Measurements from ENCODE around the gene HSD17B3.

HSD17B3 gene

DNA sequence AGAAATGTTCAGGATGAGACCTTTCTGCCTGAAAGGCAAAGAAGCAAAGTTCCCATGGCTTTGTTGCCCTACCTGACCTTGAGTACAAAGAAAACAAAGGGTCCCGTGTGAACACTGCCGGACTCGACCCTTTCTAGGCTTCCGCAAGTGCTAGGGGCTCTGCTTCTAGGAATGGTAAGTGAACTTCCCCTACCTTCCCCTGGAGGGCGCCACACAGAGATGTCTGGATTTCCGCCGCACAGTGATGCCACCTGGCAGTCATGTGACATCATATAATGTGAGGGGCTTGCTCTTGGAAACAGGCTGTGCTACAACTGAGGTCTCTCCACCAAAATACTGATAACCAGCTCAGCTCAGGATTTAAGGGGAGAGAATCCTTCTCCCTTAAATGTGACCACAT, 56.6 kb downstream of the HSD17B3 start:
- no peaks in the 10 kb centered on the region for H4K20me1 ChIP-seq (ENCODE audit: insufficient read depth, low read length, poor library complexity, severe bottlenecking)
- no peak overlapping the region for H3K4me3 ChIP-seq (ENCODE audit: low read length, poor library complexity, severe bottlenecking)
- H3K9me3 ChIP-seq (ENCODE audit: insufficient read depth, low read depth, low read length), result no peaks in the 10 kb centered on the region; the same call in 1 of the 2 replicates
- H3K9me2 ChIP-seq (replicated peaks; ENCODE audit: low read depth, low read length), result no peaks in the 10 kb centered on the region
- H3F3A ChIP-seq (ENCODE audit: low read depth), result no peaks in the 10 kb centered on the region
- no peaks in the 10 kb centered on the region for H3K36me3 ChIP-seq (ENCODE audit: insufficient read depth, low read length)
- H3K4me2 ChIP-seq (ENCODE audit: low read depth, low read length, poor library complexity, severe bottlenecking), result no peak overlapping the region
- no peak overlapping the region for H2AFZ ChIP-seq (ENCODE audit: low read length)
- H3K27me3 ChIP-seq (ENCODE audit: insufficient read depth, low read length, poor library complexity, severe bottlenecking), result peaks cover 85% of the 10 kb centered on the region
- no peaks in the 10 kb centered on the region for H3K79me2 ChIP-seq (ENCODE audit: insufficient read depth, low read length)
- no peak overlapping the region for H3K9ac ChIP-seq (ENCODE audit: low read depth, low read length, poor library complexity, severe bottlenecking)
- H3K4me1 ChIP-seq (ENCODE audit: insufficient read depth, low read length, poor library complexity, severe bottlenecking), result peaks cover 5% of the 10 kb centered on the region
- TF ChIP-seq CTCF (conservative IDR thresholded peaks at IDR 0.05; ENCODE audit: low read length) (peak; percentile 48), EZH2phosphoT487 (IDR thresholded peaks at IDR 0.05; ENCODE audit: borderline replicate concordance) (no peak)

DNA sequence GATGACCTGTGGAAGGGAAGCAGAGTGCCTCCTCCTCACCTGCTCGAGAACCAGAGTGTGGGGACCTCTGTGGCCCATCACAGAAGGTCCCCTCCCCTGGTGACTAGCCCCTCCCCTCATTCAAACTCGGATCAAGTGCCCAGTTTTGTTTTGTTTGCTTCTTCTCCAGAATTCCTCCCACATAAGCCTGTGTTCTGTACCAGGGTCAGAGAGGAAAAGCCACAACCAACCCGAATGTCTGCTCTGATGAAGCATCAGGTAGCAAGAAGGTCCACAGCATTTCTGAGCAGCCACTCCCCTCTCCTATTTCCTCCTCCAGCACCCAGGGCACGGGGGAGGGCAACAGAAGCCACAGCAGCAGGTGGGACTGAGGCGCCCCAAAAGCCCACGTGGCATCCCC, 58.2 kb downstream of the HSD17B3 start:
- no peak overlapping the region for H3K9ac ChIP-seq (ENCODE audit: low read depth, low read length, poor library complexity, severe bottlenecking)
- H3K4me3 ChIP-seq (ENCODE audit: low read length, poor library complexity, severe bottlenecking), result no peak overlapping the region
- no peaks in the 10 kb centered on the region for H3K36me3 ChIP-seq (ENCODE audit: insufficient read depth, low read length)
- peaks cover 85% of the 10 kb centered on the region for H3K27me3 ChIP-seq (ENCODE audit: insufficient read depth, low read length, poor library complexity, severe bottlenecking)
- no peaks in the 10 kb centered on the region; the same call in 1 of the 2 replicates for H3K9me3 ChIP-seq (ENCODE audit: insufficient read depth, low read depth, low read length)
- TF ChIP-seq CTCF (conservative IDR thresholded peaks at IDR 0.05; ENCODE audit: low read length) (no peak), EZH2phosphoT487 (IDR thresholded peaks at IDR 0.05; ENCODE audit: borderline replicate concordance) (no peak)
- H3K4me2 ChIP-seq (ENCODE audit: low read depth, low read length, poor library complexity, severe bottlenecking), result no peak overlapping the region
- peaks cover 5% of the 10 kb centered on the region for H3K4me1 ChIP-seq (ENCODE audit: insufficient read depth, low read length, poor library complexity, severe bottlenecking)
- no peak overlapping the region for H2AFZ ChIP-seq (ENCODE audit: low read length)
- H3F3A ChIP-seq (ENCODE audit: low read depth), result no peaks in the 10 kb centered on the region
- H3K9me2 ChIP-seq (replicated peaks; ENCODE audit: low read depth, low read length), result no peaks in the 10 kb centered on the region
- no peaks in the 10 kb centered on the region for H4K20me1 ChIP-seq (ENCODE audit: insufficient read depth, low read length, poor library complexity, severe bottlenecking)
- H3K79me2 ChIP-seq (ENCODE audit: insufficient read depth, low read length), result no peaks in the 10 kb centered on the region

DNA sequence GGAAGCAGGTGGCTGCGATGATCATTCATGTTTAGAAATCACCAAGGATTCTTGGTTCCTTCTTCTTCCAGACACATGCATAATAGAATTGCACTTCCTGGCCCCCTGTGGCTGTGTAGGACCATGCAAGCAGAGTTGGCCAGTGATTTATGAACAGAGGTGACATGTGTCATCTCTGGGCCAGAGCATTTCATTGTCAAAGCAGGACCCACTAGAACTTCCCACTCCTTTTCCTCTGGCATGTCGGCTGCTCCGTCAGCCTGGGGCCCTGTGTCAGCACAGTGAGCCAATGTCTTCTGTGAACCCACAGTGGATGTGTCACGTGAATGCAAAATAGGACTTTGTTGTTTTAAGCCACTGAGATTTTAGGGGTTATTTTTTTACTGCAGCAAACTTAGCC, 59.2 kb downstream of the HSD17B3 start:
- Histone ChIP-seq H3K9ac (ENCODE audit: low read depth, low read length, poor library complexity, severe bottlenecking) (no peak overlapping the region), H3K4me1 (ENCODE audit: insufficient read depth, low read length, poor library complexity, severe bottlenecking) (peaks cover 5% of the 10 kb centered on the region), H3K36me3 (ENCODE audit: insufficient read depth, low read length) (no peaks in the 10 kb centered on the region), H2AFZ (ENCODE audit: low read length) (no peak overlapping the region), H3K4me3 (ENCODE audit: low read length, poor library complexity, severe bottlenecking) (no peak overlapping the region), H3F3A (ENCODE audit: low read depth) (no peaks in the 10 kb centered on the region), H3K27me3 (ENCODE audit: insufficient read depth, low read length, poor library complexity, severe bottlenecking) (peaks cover 85% of the 10 kb centered on the region), H3K4me2 (ENCODE audit: low read depth, low read length, poor library complexity, severe bottlenecking) (no peak overlapping the region), H3K79me2 (ENCODE audit: insufficient read depth, low read length) (no peaks in the 10 kb centered on the region), H3K9me3 (ENCODE audit: insufficient read depth, low read depth, low read length) (no peaks in the 10 kb centered on the region; the same call in 1 of the 2 replicates), H4K20me1 (ENCODE audit: insufficient read depth, low read length, poor library complexity, severe bottlenecking) (no peaks in the 10 kb centered on the region), H3K9me2 (replicated peaks; ENCODE audit: low read depth, low read length) (no peaks in the 10 kb centered on the region)
- TF ChIP-seq EZH2phosphoT487 (IDR thresholded peaks at IDR 0.05; ENCODE audit: borderline replicate concordance) (no peak), CTCF (conservative IDR thresholded peaks at IDR 0.05; ENCODE audit: low read length) (no peak)
